Type B pancreatic cell (in vitro differentiated cells): ENCODE measurements around the gene OPA1. TPM values are rescaled to one million over a fixed set of nuclear protein-coding genes. Genes with fewer than 3 reads are reported as not detected.

Experiments
- DNase-seq: peaks from one replicate; pipeline ENCODE4 v3.0.0; 2021; ENCODE audit warnings: mixed read lengths; ENCODE audit not compliant: unreplicated experiment; ENCODE audit errors: extremely low spot score
- H3K27ac Mint-ChIP-seq: 2 replicates; pipeline ENCODE4 v1.8.0; 2021; ENCODE audit warnings: mild to moderate bottlenecking, mixed read lengths
- H3K27me3 Mint-ChIP-seq: 2 replicates; pipeline ENCODE4 v1.8.0; 2021; ENCODE audit warnings: mixed read lengths
- H3K36me3 Mint-ChIP-seq: 2 replicates; pipeline ENCODE4 v1.8.0; 2021; ENCODE audit warnings: mixed read lengths
- H3K4me1 Mint-ChIP-seq: one replicate; pipeline ENCODE4 v1.8.0; 2021; ENCODE audit warnings: mixed read lengths; ENCODE audit not compliant: unreplicated experiment
- H3K4me3 Mint-ChIP-seq: 2 replicates; pipeline ENCODE4 v1.8.0; 2021; ENCODE audit warnings: mild to moderate bottlenecking, mixed read lengths
- H3K9me3 Mint-ChIP-seq: 2 replicates; pipeline ENCODE4 v1.8.0; 2021; ENCODE audit warnings: mixed read lengths
- CTCF ChIP-seq: fragments of 200-600 bp; sonication (generic); conservative IDR thresholded peaks from 2 replicates; pipeline ENCODE4 v1.5.0; 2021; ENCODE audit warnings: antibody characterized with exemption, mild to moderate bottlenecking
- total RNA-seq: library from RNA; stranded (reverse); gene quantifications from 2 replicates; pipeline ENCODE4 v1.2.1, GENCODE V29; 2021; ENCODE audit warnings: low replicate concordance

Gene OPA1
- total RNA-seq, 1 donor from 2014 or later, result 57.7 TPM

GRCh38 chr3:193677734-193678133 is 84.7 kb downstream of the OPA1 start:
- no peak overlapping the region for H3K4me3 Mint-ChIP-seq
- H3K9me3 Mint-ChIP-seq, result no peaks in the 10 kb centered on the region
- peaks cover 30% of the 10 kb centered on the region for H3K36me3 Mint-ChIP-seq
- no peaks in the 10 kb centered on the region for H3K27me3 Mint-ChIP-seq
- no peak overlapping the region for H3K27ac Mint-ChIP-seq
- H3K4me1 Mint-ChIP-seq, result peaks cover 10% of the 10 kb centered on the region
- no peak for TF ChIP-seq CTCF
- DNase-seq, result no peak

GRCh38 chr3:193680220-193680619 is 87.2 kb downstream of the OPA1 start:
- Mint-ChIP-seq H3K27me3 (no peaks in the 10 kb centered on the region), H3K4me1 (peaks cover 6% of the 10 kb centered on the region), H3K9me3 (no peaks in the 10 kb centered on the region), H3K36me3 (peaks cover 26% of the 10 kb centered on the region), H3K27ac (no peak overlapping the region), H3K4me3 (no peak overlapping the region)
- DNase-seq, result no peak
- TF ChIP-seq CTCF, result no peak

GRCh38 chr3:193681631-193682030 is 88.6 kb downstream of the OPA1 start:
- no peak for TF ChIP-seq CTCF
- Mint-ChIP-seq H3K27me3 (no peaks in the 10 kb centered on the region), H3K9me3 (no peaks in the 10 kb centered on the region), H3K4me1 (peaks cover 6% of the 10 kb centered on the region), H3K36me3 (peaks cover 14% of the 10 kb centered on the region), H3K27ac (no peak overlapping the region), H3K4me3 (no peak overlapping the region)
- no peak for DNase-seq

GRCh38 chr3:193686665-193687483 is 93.9 kb downstream of the OPA1 start:
- H3K27me3 Mint-ChIP-seq, result no peaks in the 10 kb centered on the region
- no peak overlapping the region for H3K4me3 Mint-ChIP-seq
- H3K27ac Mint-ChIP-seq, result no peak overlapping the region
- H3K36me3 Mint-ChIP-seq, result peaks cover 6% of the 10 kb centered on the region
- DNase-seq, result no peak
- H3K9me3 Mint-ChIP-seq, result no peaks in the 10 kb centered on the region
- no peaks in the 10 kb centered on the region for H3K4me1 Mint-ChIP-seq
- TF ChIP-seq CTCF, result no peak

GRCh38 chr3:193688834-193689714 is 96.1 kb downstream of the OPA1 start:
- no peaks in the 10 kb centered on the region for H3K4me1 Mint-ChIP-seq
- H3K36me3 Mint-ChIP-seq, result peaks cover 14% of the 10 kb centered on the region
- DNase-seq, result no peak
- no peaks in the 10 kb centered on the region for H3K27me3 Mint-ChIP-seq
- H3K9me3 Mint-ChIP-seq, result no peaks in the 10 kb centered on the region
- H3K4me3 Mint-ChIP-seq, result no peak overlapping the region
- H3K27ac Mint-ChIP-seq, result no peak overlapping the region
- TF ChIP-seq CTCF, result no peak
